Stimulated activated naive CD4-positive, alpha-beta T cell (primary cell): ENCODE data around the gene RRAS.
"Not testable (repeated sequence)": the region's sequence is repeated elsewhere in the genome, so short reads cannot be mapped to it uniquely, and the experiment has no call there.

Source experiments
- DNase-seq, 6 experiments: peaks; one replicate each; lab custom pipeline; 2025; lab: John Stamatoyannopoulos, UW

Gene RRAS

DNA sequence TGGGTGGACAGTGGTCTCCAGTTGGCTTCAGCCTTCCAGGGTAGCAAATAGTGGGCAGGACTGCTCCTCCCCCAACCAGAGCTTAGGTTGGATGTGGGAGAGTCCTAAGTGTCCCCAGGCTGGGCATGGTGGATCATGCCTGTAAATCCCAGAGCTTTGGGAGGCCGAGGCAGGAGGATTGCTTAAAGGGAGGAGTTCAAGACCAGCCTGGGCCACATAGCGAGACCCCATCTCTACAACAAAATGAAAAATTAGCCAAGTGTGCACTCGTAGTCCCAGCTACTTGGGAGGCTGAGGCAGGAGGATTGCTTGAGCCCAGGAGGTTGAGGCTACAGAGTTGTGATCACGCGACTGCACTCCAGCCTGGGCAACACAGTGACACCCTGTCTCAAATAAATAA, 7.4 kb downstream of the RRAS start:
- no peak for DNase-seq

DNA sequence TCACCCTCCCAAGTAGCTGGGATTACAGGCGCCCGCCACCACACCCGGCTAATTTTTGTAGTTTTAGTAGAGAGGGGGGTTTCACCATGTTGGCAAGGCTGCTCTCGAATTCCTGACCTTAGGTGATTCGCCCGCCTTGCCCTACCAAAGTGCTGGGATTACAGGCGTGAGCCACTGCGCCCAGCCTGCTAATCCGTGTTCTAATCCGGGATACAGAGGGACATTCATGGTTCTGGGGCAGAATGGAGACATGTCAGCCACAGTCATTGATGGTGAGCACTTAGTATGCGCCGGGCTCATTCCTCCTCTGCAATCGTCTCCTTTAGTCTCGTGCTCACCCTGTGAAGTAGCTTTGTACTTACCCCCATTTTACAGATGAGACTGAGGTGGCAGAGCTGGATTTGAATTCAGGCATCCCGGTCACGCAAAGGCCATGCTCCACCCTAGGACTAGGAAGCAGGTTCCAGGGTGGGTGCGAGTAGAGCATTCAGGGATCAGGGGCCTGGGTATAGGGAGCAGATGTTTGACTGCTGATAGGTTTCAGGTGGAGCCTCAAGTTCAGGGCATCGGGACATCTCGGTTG, 8.2 kb downstream of the RRAS start:
- DNase-seq, result no peak

DNA sequence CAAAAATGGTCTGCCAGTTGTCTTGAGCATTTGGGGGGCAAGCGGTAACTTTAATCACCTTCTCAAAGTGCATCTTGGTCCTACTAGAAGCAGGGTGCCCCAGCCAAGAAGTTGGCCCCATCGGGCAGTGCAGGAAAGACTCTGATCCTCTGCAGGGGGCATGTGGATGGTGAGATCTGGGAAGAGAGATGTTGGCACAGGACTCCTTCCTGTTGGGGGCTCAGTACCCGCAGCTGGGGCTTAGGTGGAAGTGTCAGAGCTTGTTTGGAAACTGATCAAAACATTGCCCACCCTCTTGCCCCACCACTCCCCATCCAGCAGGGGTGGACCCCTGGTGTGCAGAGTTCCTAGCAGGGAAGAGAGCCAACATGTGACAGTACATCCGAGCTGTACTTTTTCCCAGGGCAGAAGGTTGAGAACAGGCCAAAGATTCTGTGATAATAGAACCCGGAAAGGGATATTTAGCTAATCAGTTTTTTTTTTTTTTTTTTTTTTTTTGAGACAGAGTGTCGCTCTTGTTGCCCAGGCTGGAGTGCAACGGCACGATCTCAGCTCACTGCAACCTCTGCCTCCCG, 8.8 kb downstream of the RRAS start:
- no peak for DNase-seq

DNA sequence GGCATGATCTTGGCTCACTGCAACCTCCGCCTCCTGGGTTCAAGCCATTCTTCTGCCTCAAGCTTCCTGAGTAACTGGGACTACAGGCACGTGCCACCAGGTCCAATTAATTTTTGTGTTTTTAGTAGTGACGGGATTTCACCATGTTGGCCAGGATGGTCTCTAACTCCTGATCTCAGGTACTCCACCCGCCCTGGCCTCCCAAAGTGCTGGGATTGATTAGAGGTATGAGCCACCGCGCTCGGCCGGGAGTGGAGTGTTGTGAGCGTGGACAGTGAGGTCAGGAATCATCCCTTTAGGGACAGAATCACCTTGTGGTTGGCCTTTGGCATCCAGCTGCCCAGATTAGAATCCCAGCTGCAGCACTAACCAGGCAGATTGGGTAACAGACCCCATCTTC, 10.3 kb downstream of the RRAS start:
- DNase-seq, result no peak

DNA sequence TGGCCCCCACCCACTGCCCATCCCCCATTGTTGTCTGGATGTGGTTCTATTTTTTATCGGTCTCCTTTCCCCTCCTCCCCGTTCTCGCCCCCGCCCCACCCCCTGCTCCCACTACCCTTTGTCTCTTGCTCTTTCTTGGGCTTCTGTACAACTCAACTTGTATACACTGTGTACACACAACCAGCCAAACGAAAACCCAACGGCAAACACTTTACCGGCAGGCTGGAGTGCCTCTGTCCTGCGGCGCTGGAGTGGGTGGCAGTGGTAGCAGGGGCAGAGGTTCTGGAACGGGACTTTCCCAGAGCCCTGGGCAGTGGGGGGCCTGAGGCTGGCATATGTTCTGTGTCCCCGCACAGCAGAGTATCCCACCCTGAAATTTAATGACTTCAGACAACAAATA, 13.7 kb downstream of the RRAS start:
- DNase-seq, result no peak

DNA sequence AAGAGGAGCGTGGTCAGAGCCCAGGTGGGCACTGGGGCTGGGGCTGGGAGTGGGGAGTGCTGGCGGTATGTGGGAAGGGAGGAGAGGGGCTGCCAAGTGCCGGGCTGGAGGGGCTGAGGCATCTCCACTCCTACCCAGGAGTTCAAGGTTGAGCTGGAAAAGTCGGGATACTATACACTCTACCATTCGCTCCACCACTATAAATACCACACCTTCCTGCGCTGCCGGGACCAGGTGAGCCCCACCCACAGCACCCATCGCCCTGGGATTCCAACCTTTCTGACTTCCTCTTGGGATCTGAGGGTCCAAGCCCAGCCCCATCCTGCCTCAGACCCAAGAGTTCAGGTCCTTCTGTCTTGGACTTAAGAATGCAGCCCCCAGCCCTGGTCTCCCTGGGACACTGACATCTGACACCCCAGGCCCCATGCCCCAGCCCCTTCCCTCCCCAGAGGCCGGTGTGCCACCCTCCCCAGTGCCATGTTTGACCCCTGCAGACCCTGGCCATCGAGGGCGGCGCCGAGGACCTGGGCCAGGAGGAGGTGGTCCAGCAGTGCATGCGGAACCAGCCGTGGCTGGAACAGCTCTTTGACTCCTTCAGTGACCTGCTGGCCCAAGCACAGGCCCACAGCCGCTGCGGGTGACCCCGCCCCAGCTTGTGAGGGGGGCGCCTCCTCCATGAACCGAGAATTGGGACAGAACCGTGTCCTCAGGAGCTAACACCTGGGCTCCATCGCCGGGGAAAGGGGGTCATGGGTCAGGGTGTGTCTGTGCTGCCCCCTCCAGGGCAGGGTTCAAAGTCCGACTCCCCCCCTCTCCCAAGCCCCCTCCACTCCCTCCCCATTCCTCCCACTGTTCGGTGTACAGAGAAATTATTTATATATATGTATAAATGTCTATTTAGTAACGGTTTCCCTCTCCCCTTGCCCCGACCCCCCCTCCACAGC, 14.7 kb downstream of the RRAS start:
- no peak for DNase-seq

DNA sequence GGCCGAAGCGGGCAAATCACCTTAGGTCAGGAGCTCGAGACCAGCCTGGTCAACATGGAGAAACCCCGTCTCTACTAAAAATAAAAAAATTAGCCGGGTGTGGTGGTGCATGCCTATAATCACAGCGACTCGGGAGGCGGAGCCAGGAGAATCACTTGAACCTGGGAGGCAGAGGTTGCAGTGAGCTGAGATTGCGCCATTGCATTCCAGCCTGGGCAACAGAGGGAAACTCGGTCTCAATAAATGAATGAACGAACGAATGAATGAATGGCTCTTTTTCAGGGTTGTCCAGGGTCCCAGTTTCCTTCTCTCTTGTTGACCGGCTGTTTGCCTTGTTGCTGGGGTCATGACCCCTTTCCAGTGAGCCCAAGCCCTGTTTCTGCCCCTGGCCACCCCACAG, 22.1 kb downstream of the RRAS start:
- not testable (repeated sequence) for DNase-seq

DNA sequence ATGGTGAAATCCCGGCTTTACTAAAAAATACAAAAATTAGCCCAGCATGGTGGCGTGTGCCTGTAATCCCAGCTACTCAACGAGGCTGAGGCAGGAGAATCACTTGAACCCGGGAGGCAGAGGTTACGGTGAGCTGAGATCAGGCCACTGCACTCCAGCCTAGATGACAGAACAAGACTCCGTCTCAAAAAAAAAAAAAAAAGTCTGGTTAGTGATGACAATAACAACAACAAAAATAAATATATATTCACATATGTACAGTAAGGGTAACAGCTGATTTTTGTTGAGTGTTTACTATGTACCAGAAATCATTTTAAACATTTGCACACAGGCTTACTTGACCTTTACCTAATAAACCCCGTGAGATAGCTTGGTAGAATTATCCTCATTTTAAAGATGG, 23.0 kb downstream of the RRAS start:
- no peak for DNase-seq

DNA sequence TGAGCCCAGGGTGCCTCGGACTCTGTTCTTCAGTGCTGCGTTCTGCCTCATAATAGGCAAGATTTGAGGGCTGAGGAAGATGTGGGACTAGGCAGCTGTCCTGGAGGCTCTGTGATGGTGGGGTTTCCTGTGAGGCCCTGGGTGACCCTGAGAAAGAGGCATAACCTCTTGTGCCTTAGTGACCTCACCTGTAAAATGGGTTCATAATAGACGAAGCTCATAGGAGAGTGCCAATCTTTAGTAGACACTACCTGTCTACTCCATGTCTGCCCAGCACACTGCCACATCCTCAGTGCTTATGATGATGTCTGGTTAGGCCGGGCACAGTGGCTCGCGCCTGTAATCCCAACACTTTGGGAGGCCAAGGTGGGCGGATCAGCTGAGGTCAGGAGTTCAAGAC, 23.4 kb downstream of the RRAS start:
- DNase-seq, result no peak

DNA sequence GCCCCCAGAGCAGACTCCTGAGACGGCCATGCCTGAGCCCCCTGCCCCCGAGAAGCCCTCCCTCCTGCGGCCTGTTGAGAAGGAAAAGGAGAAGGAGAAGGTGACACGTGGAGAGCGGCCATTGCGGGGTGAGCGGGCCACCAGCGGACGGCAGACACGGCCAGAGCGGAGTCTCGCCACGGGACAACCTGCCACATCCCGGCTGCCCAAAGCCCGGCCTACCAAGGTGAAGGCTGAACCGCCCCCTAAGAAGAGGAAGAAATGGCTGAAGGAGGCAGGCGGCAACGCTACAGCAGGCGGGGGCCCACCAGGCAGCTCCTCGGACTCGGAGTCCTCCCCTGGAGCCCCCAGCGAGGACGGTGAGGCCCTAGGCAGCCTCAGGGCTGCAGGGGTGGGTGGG, 24.1 kb downstream of the RRAS start:
- no peak for DNase-seq

DNA sequence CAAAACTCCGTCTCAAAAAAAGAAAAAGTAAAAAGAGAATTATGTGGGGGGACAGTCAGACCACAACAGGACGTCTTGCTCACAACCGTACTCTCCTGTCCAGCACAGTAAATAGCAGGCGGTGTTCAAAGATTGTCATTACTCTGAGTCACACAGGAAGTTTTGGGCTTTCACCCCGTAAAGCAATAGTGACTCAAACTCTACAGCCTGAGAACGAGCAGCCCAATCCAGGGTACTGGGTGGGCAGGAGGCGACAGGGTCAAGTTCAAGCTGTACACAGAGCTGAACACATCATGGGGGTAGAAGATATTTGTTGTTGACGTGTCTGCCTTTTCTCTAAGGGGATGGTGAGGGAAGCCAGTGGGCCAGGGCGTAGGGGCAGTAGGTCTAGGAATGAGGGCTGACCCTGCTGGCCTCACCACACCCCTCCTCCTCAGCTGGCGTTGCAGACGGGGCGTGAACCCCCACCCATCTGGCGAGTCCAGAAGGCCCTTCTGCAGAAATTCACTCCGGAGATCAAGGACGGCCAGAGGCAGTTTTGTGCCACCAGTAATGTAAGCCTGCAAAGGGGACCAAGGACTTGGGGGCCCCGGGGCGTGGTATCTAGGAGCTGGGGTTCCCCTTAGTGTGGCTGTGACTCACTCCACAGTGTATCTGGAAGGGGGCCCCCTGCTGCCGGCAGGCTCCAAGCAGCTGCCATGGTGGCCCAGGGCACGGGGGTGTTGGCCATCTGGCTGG, 25.7 kb downstream of the RRAS start:
- no peak for DNase-seq

DNA sequence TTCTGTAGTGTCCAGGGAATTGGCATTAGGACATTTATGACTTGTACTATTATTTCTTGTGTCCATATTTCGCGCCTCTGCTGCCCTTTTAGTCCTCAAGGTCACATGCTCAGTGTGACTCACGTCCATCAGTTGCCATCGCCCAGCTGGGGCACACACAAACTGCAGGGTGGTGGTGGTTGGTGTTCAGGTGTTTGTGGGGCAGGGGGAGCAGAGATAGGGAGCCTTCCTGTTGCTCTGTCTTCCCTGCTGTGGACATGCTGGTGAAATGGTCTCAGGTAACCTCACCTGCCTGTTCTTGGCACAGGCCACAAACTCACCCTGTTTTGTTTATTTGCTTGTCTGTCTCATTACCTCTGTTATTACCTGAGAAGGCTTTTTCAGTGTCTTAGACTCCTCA, 26.6 kb downstream of the RRAS start:
- DNase-seq, result no peak

DNA sequence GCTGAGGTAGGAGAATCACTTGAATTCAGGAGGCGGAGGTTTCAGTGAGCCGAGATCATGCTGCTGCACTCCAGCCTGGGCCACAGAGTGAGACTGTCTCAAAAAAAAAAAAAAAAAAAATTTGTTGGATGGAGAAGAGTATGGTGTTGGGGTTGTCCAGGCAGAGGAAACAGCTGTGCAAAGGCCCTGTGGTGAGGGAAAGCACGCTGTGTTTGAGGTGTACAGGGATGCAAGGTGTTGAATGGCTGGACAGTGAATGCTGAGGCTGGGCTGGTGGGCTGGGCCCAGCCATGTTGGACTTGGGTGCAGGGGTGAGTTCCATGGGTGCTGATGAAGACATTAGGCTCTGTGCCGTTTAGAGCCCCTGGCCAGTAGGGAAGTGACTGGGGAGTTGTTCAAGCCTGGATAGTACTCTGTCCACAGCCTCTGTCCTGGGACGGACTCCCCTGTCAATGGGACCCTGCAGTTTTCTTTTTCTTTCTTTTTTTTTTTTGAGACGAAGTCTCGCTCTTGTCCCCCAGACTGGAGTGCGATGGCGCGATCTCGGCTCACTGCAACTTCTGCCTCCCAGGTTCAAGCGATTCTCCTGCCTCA, 30.3 kb downstream of the RRAS start:
- DNase-seq, result no peak

DNA sequence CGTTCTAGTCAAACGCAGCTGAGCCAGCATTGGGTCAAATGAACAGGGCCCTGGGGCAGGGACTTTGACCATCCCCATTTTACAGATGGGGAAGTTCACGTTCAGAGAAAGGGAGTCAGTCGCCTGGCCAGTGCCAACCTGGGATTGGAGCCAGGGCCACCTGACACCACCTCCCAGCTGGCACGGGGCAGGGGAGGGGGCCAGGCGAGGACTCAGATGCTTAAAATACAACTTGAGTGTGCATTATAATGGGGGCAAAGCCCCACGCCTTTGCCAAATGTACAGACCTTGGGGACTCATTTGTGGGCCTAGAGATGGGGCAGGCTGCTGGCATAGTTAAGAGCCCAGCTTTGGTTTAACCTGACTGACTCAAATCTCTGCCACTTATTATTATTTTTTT, 34.3 kb downstream of the RRAS start:
- no peak for DNase-seq

DNA sequence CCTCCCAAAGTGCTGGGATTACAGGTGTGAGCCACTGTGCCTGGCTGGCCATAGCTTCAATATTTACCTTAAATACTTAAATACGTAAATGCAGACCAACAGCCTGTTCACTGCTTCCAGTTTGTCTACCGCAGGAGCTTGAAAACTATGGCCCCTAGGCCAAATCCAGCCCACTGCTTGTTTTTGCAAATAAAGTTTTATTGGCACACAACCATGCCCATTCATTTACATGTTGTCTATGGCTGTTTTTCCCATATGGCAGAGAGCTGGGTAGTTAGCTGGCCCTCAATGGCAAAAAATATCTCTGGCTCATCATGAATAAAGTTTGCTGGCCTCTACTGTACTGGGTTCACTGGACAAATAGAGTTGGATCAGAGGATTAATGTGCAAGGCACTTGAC, 37.1 kb downstream of the RRAS start:
- no peak for DNase-seq

DNA sequence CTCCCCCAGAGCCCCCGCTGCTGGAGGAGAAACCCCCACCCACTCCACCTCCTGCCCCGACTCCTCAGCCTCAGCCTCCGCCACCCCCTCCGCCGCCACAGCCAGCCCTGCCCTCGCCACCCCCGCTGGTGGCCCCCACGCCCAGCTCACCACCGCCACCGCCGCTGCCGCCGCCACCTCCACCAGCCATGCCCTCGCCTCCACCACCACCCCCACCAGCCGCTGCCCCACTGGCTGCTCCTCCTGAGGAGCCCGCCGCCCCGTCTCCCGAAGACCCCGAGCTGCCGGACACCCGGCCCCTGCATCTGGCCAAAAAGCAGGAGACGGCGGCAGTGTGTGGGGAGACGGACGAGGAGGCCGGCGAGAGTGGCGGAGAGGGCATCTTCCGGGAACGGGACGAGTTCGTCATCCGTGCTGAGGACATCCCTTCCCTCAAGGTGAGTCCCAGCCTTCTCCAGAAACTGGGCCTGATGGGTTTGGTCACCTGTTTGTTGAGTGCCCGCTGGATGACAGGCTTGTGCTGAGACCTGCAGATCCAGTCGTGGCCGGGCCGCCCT, 38.4 kb downstream of the RRAS start:
- no peak for DNase-seq

DNA sequence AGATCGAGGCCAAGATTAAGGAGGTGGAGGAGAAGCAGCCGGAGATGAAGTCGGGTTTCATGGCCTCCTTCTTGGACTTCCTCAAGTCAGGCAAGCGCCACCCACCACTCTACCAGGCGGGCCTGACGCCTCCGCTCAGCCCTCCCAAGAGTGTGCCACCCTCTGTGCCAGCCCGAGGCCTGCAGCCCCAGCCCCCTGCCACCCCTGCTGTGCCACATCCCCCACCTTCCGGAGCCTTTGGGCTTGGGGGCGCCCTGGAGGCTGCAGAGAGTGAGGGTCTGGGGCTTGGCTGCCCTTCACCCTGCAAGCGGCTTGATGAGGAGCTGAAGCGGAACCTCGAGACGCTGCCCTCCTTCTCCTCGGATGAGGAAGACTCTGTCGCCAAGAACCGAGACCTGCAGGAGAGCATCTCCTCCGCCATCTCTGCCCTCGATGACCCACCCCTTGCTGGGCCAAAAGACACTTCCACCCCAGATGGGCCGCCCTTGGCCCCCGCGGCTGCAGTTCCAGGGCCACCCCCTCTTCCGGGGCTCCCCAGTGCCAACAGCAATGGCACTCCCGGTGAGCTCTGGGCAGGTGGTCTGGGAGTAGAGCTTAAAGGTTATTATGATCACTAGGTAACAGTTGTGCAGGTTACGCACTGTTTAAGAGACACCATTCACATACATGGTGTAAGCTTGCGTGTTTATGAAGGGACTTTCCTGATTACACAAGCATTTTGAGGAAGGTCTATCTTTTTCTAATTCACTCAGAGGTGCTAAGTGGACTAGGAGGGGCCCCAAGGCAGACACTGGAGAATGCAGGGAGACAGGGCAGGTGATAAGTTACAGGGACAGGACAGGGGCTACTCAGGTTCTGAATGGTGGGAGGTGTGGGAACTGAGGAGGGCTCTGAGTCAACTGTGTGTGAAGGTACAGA, 40.3 kb downstream of the RRAS start:
- DNase-seq, result no peak

DNA sequence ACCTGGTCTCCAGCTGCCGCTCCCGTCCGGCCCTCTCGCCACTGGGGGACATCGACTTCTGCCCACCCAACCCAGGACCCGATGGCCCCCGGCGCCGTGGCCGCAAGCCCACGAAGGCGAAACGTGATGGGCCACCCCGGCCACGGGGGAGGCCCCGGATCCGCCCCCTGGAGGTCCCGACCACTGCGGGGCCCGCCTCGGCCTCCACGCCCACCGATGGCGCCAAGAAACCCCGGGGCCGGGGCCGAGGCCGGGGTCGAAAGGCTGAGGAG, 42.3 kb downstream of the RRAS start:
- DNase-seq, result no peak

DNA sequence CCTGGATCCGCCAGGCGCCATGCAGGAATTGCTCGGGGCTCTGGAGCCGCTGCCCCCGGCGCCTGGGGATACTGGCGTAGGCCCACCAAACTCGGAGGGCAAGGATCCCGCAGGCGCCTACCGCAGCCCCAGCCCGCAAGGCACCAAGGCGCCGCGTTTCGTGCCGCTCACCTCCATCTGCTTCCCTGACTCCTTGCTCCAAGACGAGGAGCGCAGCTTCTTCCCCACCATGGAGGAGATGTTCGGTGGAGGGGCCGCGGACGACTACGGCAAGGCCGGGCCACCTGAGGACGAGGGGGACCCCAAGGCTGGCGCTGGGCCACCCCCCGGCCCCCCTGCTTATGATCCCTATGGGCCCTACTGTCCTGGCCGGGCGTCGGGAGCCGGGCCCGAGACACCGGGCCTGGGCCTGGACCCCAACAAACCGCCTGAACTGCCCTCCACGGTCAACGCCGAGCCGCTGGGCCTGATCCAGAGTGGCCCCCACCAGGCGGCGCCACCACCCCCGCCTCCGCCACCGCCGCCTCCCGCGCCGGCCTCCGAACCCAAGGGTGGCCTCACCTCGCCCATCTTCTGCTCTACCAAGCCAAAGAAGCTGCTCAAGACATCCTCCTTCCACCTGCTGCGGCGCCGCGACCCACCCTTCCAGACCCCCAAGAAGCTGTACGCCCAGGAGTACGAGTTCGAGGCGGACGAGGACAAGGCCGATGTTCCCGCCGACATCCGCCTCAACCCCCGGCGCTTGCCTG, 42.8 kb downstream of the RRAS start:
- no peak for DNase-seq

DNA sequence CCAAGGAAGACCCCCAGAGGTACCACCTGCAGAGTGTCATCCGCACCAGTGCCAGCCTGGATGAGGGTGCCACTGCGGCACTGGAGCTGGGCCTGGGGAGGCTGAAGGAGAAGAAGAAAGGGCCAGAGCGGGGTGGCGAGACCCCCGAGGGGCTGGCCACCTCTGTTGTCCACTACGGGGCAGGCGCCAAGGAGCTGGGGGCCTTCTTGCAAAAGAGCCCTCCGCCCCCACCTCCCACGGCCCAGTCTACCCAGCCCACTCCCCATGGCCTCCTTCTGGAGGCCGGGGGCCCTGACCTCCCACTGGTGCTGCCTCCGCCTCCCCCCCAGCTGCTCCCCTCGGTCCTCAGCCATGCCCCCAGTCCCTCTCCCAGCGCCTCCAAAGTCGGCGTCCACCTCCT, 43.5 kb downstream of the RRAS start:
- DNase-seq, result no peak
